Measurements from ENCODE around the gene LAMC2. TPM values are rescaled to one million over a fixed set of nuclear protein-coding genes. Genes with fewer than 3 reads are reported as not detected.

The LAMC2 gene
- total RNA-seq, 4 donors from 2014 or later = 11.2 to 32.6 (median 14.9) TPM

GRCh38 chr1:183231545-183231944 lies 45.5 kb downstream of the LAMC2 start:
- Histone ChIP-seq H3K4me1 (peaks cover 10 to 40% (median 37%) of the 10 kb centered on the region in 4 donors), H3K9me3 (no peaks in the 10 kb centered on the region), H3K27ac (replicated peaks in 1 of 4) (peak overlapping the region in 3 of 4 donors; percentile 5 to 49 (median 37)), H3K36me3 (peaks cover 0 to 4% (median 0%) of the 10 kb centered on the region in 4 donors), H3K4me3 (no peak overlapping the region), H3K27me3 (no peaks in the 10 kb centered on the region)
- intact Hi-C loops (cut with DNase I) = loop anchor here (5.0 kb wide), 1 partner anchor 89 kb away; no protein-coding TSS in a partner anchor
- TF ChIP-seq EP300 (IDR thresholded peaks at IDR 0.05) (no peak), POLR2AphosphoS5 (IDR thresholded peaks at IDR 0.05) (no peak)
- 89% methylated on average over 1 of the region's 1 CpG for WGBS
- DNase-seq (ENCODE audit: extremely low spot score) = no peak

- H3K9me3 ChIP-seq = no peaks in the 10 kb centered on the region
- peaks cover 10 to 42% (median 31%) of the 10 kb centered on the region in 4 donors for H3K4me1 ChIP-seq
- no peak overlapping the region for H3K4me3 ChIP-seq
- H3K27me3 ChIP-seq = no peaks in the 10 kb centered on the region
- DNase-seq (ENCODE audit: extremely low spot score) = no peak
- TF ChIP-seq POLR2AphosphoS5 (IDR thresholded peaks at IDR 0.05) (no peak), CTCF (IDR thresholded peaks at IDR 0.05) (no peak), EP300 (IDR thresholded peaks at IDR 0.05) (no peak), POLR2A (IDR thresholded peaks at IDR 0.05; ENCODE audit: low read depth) (no peak)
- peak overlapping the region in 2 of 4 donors; percentile 37 to 78 for H3K27ac ChIP-seq (replicated peaks in 1 of 4)
- peaks cover 0 to 4% (median 0%) of the 10 kb centered on the region in 4 donors for H3K36me3 ChIP-seq
- intact Hi-C loops (cut with DNase I) = loop anchor here (5.0 kb wide), 1 partner anchor 91 kb away; no protein-coding TSS in a partner anchor
These were observed 47.0 kb downstream of the LAMC2 start for GRCh38 chr1:183233113-183233512.

- 23% methylated on average over 15 of the region's 15 CpGs for WGBS
- Histone ChIP-seq H3K4me1 (peaks cover 10 to 43% (median 38%) of the 10 kb centered on the region in 4 donors), H3K4me3 (peak overlapping the region; percentile 36 to 48 (median 45)), H3K27me3 (no peaks in the 10 kb centered on the region), H3K36me3 (peaks cover 0 to 14% (median 5%) of the 10 kb centered on the region in 4 donors), H3K9me3 (no peaks in the 10 kb centered on the region), H3K27ac (replicated peaks in 1 of 4) (peak overlapping the region; percentile 78 to 86 (median 84))
- intact Hi-C loops (cut with DNase I) = loop anchor here (2.0 to 5.0 kb wide), 3 partner anchors 93 to 272 kb away; partner anchors contain the start of gene LAMC1
- TF ChIP-seq POLR2AphosphoS5 (IDR thresholded peaks at IDR 0.05) (peak; percentile 77 to 80), CTCF (IDR thresholded peaks at IDR 0.05) (peak; percentile 72 to 81 (median 73)), POLR2A (IDR thresholded peaks at IDR 0.05; ENCODE audit: low read depth) (no peak), EP300 (IDR thresholded peaks at IDR 0.05) (no peak)
- peak; percentile 93 for DNase-seq (ENCODE audit: extremely low spot score)
These were observed 48.8 kb downstream of the LAMC2 start for GRCh38 chr1:183234660-183235476.

- Histone ChIP-seq H3K4me3 (peak overlapping the region in 3 of 4 donors; percentile 45 to 48 (median 45)), H3K9me3 (no peaks in the 10 kb centered on the region), H3K36me3 (peaks cover 0 to 20% (median 10%) of the 10 kb centered on the region in 4 donors), H3K27ac (replicated peaks in 1 of 4) (peak overlapping the region; percentile 78 to 86 (median 84)), H3K4me1 (peaks cover 10 to 45% (median 38%) of the 10 kb centered on the region in 4 donors), H3K27me3 (no peaks in the 10 kb centered on the region)
- no peak for DNase-seq (ENCODE audit: extremely low spot score)
- intact Hi-C loops (cut with DNase I) = loop anchor here (2.0 to 5.0 kb wide), 2 partner anchors 213 to 273 kb away; partner anchors contain the start of gene LAMC1
- 91% methylated on average over 14 of the region's 14 CpGs for WGBS
- TF ChIP-seq EP300 (IDR thresholded peaks at IDR 0.05) (no peak), POLR2AphosphoS5 (IDR thresholded peaks at IDR 0.05) (no peak), CTCF (IDR thresholded peaks at IDR 0.05) (no peak), POLR2A (IDR thresholded peaks at IDR 0.05; ENCODE audit: low read depth) (no peak)
These were observed 49.4 kb downstream of the LAMC2 start for GRCh38 chr1:183235503-183235902.

- Histone ChIP-seq H3K27ac (replicated peaks in 1 of 4) (no peak overlapping the region), H3K4me1 (peaks cover 10 to 47% (median 33%) of the 10 kb centered on the region in 4 donors), H3K9me3 (no peaks in the 10 kb centered on the region), H3K4me3 (no peak overlapping the region), H3K27me3 (no peaks in the 10 kb centered on the region), H3K36me3 (peaks cover 0 to 24% (median 12%) of the 10 kb centered on the region in 4 donors)
- intact Hi-C loops (cut with DNase I) = loop anchor here (5.0 kb wide), 1 partner anchor 214 kb away; the partner anchor contains the start of gene LAMC1
- no peak for DNase-seq (ENCODE audit: extremely low spot score)
- WGBS = 88% methylated on average over 6 of the region's 6 CpGs
- no peak for TF ChIP-seq POLR2AphosphoS5 (IDR thresholded peaks at IDR 0.05)
- TF ChIP-seq POLR2A (IDR thresholded peaks at IDR 0.05; ENCODE audit: low read depth) = no peak
- no peak for TF ChIP-seq CTCF (IDR thresholded peaks at IDR 0.05)
- TF ChIP-seq EP300 (IDR thresholded peaks at IDR 0.05) = no peak
These were observed 50.2 kb downstream of the LAMC2 start for GRCh38 chr1:183236158-183236725.

All from esophagus muscularis mucosa (tissue), 4 donors.